Liver (tissue), 9 donors: ENCODE results near the gene TYMS. TPM values are rescaled to one million over a fixed set of nuclear protein-coding genes. Genes with fewer than 3 reads are reported as not detected.

Experiments used
- DNase-seq: peaks from one replicate; pipeline ENCODE4 v3.0.0-alpha.2; 2017; ENCODE audit warnings: low spot score
- H3K27ac ChIP-seq, 2 donors: one replicate each; pipeline ENCODE4 v1.7.0; 2013; ENCODE audit warnings: inconsistent platforms in 2 of 2, low read length in 2 of 2, control low read depth in 1 of 2, low read depth in 1 of 2, mild to moderate bottlenecking in 1 of 2
- H3K27me3 ChIP-seq, 4 donors: one replicate each; pipeline versions ENCODE4 v1.6.1 to v1.7.0; 2013; ENCODE audit warnings: low read length in 3 of 4, inconsistent platforms in 1 of 4, mild to moderate bottlenecking in 1 of 4, moderate library complexity in 1 of 4; ENCODE audit not compliant: control insufficient read depth in 4 of 4, insufficient read depth in 4 of 4
- H3K36me3 ChIP-seq, 4 donors: one replicate each; pipeline versions ENCODE4 v1.6.1 to v1.7.0; 2013; ENCODE audit warnings: low read length in 3 of 4, mild to moderate bottlenecking in 3 of 4, low read depth in 1 of 4, moderate library complexity in 1 of 4; ENCODE audit not compliant: control insufficient read depth in 4 of 4, insufficient read depth in 3 of 4
- H3K4me1 ChIP-seq, 4 donors: one replicate each; pipeline versions ENCODE4 v1.6.1 to v1.7.0; 2013; ENCODE audit warnings: low read length in 3 of 4, mild to moderate bottlenecking in 3 of 4, moderate library complexity in 1 of 4; ENCODE audit not compliant: control insufficient read depth in 4 of 4, insufficient read depth in 4 of 4
- H3K4me3 ChIP-seq, 3 donors: one replicate each; pipeline versions ENCODE4 v1.6.1 to v1.7.0; 2013; ENCODE audit warnings: low read length in 3 of 3, control low read depth in 1 of 3, low read depth in 1 of 3, mild to moderate bottlenecking in 1 of 3
- H3K9ac ChIP-seq, 2 donors: one replicate each; pipeline ENCODE4 v1.7.0; 2013; ENCODE audit warnings: low read length in 2 of 2, mild to moderate bottlenecking in 2 of 2, moderate library complexity in 2 of 2, control low read depth in 1 of 2, low read depth in 1 of 2
- H3K9me3 ChIP-seq, 4 donors: one replicate each; pipeline versions ENCODE4 v1.6.1 to v1.7.0; 2013; ENCODE audit warnings: low read length in 3 of 4; ENCODE audit not compliant: control insufficient read depth in 4 of 4
- ATF3 ChIP-seq: IDR thresholded peaks from 2 replicates; pipeline ENCODE4 v1.6.1; 2016; ENCODE audit warnings: antibody characterized with exemption
- CTCF ChIP-seq: fragments of 150-350 bp; IDR thresholded peaks from 2 replicates; pipeline ENCODE4 v1.5.1; 2017; ENCODE audit warnings: improper control_type of control experiment, low read depth, low read length; ENCODE audit not compliant: missing input control
- EGR1 ChIP-seq, 2 donors: IDR thresholded peaks; 2 replicates each; pipeline ENCODE4 v1.6.1; 2016 to 2018; ENCODE audit warnings: antibody characterized with exemption in 2 of 2, low read depth in 2 of 2
- FOXA1 ChIP-seq: IDR thresholded peaks from 2 replicates; pipeline ENCODE4 v1.6.1; 2016; ENCODE audit warnings: antibody characterized with exemption
- FOXA2 ChIP-seq: IDR thresholded peaks from 2 replicates; pipeline ENCODE4 v1.6.1; 2016; ENCODE audit warnings: antibody characterized with exemption
- GABPA ChIP-seq, 2 donors: IDR thresholded peaks in 1 of 2; conservative IDR thresholded peaks in 1 of 2; 2 replicates each; pipeline ENCODE4 v1.6.1; 2016; ENCODE audit warnings: antibody characterized with exemption in 2 of 2, mild to moderate bottlenecking in 1 of 2, moderate library complexity in 1 of 2
- HNF4A ChIP-seq, 2 donors: conservative IDR thresholded peaks; 2 replicates each; pipeline ENCODE4 v1.6.1; 2016; ENCODE audit warnings: antibody characterized with exemption in 2 of 2, mild to moderate bottlenecking in 2 of 2
- HNF4G ChIP-seq: IDR thresholded peaks from 2 replicates; pipeline ENCODE4 v1.6.1; 2016; ENCODE audit warnings: antibody characterized with exemption
- JUND ChIP-seq, 2 donors: IDR thresholded peaks; 2 replicates each; pipeline ENCODE4 v1.6.1; 2016; ENCODE audit warnings: antibody characterized with exemption in 2 of 2
- MAX ChIP-seq: IDR thresholded peaks from 2 replicates; pipeline ENCODE4 v1.6.1; 2016; ENCODE audit warnings: antibody characterized with exemption
- NR2F2 ChIP-seq: IDR thresholded peaks from 2 replicates; pipeline ENCODE4 v1.6.1; 2016; ENCODE audit warnings: antibody characterized with exemption
- RAD21 ChIP-seq, 2 donors: IDR thresholded peaks; 2 replicates each; pipeline ENCODE4 v1.6.1; 2016; ENCODE audit warnings: antibody characterized with exemption in 2 of 2, mild to moderate bottlenecking in 2 of 2
- RXRA ChIP-seq, 2 donors: IDR thresholded peaks; 2 replicates each; pipeline ENCODE4 v1.6.1; 2017 to 2018; ENCODE audit warnings: antibody characterized with exemption in 2 of 2, mild to moderate bottlenecking in 1 of 2
- SP1 ChIP-seq: IDR thresholded peaks from 2 replicates; pipeline ENCODE4 v1.6.1; 2018; ENCODE audit warnings: antibody characterized with exemption, mild to moderate bottlenecking
- TAF1 ChIP-seq: conservative IDR thresholded peaks from 2 replicates; pipeline ENCODE4 v1.6.1; 2016; ENCODE audit warnings: antibody characterized with exemption, mild to moderate bottlenecking
- YY1 ChIP-seq: IDR thresholded peaks from 2 replicates; pipeline ENCODE4 v1.6.1; 2016; ENCODE audit warnings: antibody characterized with exemption, mild to moderate bottlenecking
- WGBS: extraction: QIAGEN DNeasy Blood & Tissue Kit; methylation state at CpG from one replicate; pipeline ENCODE4 v1.1.7; 2013; 5-methylcytosine and 5-hydroxymethylcytosine counted together
- polyA plus RNA-seq, 2 donors: library from polyadenylated mRNA; stranded (reverse) in 1 of 2; unstranded in 1 of 2; fragments of 200-250 nt in 1 of 2; fragments of >200 nt in 1 of 2; fragmentation: Nextera tagmentation in 1 of 2; extraction: Ambion mirVana in 1 of 2; gene quantifications; one replicate each; pipeline versions ENCODE4 v1.2.1 to v1.2.3, GENCODE V29; 2013 to 2015
- total RNA-seq, 2 donors: library from RNA; depleted of rRNA; stranded (reverse); fragments of >200 nt; gene quantifications; one replicate each; pipeline ENCODE4 v1.2.3, GENCODE V29; 2014
- TF ChIP-seq, protein P1 (sequence below): IDR thresholded peaks from 2 replicates; pipeline ENCODE4 v1.6.1; 2016; ENCODE audit warnings: antibody characterized with exemption, mild to moderate bottlenecking
- TF ChIP-seq, protein P2 (sequence below): IDR thresholded peaks from 2 replicates; pipeline ENCODE4 v1.6.1; 2016; ENCODE audit warnings: antibody characterized with exemption
- donor health status: healthy.
- donor health status: healthy.
- donor health status: healthy.
- donor health status: healthy.
- donor health status: healthy.

Gene TYMS
- total and polyA plus RNA-seq, 4 donors, result 0.25 to 77.4 (median 5.3) TPM

GRCh38 chr18:713135-713490 is 55.7 kb downstream of the TYMS start:
- peak overlapping the region; percentile 75 to 99 for H3K27ac ChIP-seq
- 72% methylated on average over 23 of the region's 23 CpGs for whole genome bisulfite sequencing
- peak overlapping the region; percentile 52 to 79 (median 60) for H3K4me3 ChIP-seq

GRCh38 chr18:715626-716025 is 58.2 kb downstream of the TYMS start:
- peaks cover 0 to 13% (median 7%) of the 10 kb centered on the region in 4 donors for H3K4me1 ChIP-seq
- WGBS, result 94% methylated on average over 1 of the region's 1 CpG
- no peak overlapping the region for H3K27ac ChIP-seq
- no peaks in the 10 kb centered on the region for H3K27me3 ChIP-seq
- no peak overlapping the region for H3K9ac ChIP-seq
- no peaks in the 10 kb centered on the region for H3K36me3 ChIP-seq
- TF ChIP-seq JUND (IDR thresholded peaks at IDR 0.05) (no peak), CTCF (no peak), GABPA (IDR thresholded peaks at IDR 0.05 in 1 of 2, conservative IDR thresholded peaks at IDR 0.05 in 1 of 2) (no peak), HNF4A (conservative IDR thresholded peaks at IDR 0.05) (no peak), FOXA2 (no peak), SP1 (no peak), EGR1 (IDR thresholded peaks at IDR 0.05; ENCODE audit: low read depth in 2 of 2) (no peak), MAX (no peak), TAF1 (no peak), FOXA1 (no peak), RXRA (IDR thresholded peaks at IDR 0.05) (no peak), RAD21 (IDR thresholded peaks at IDR 0.05) (no peak), NR2F2 (no peak), ATF3 (no peak), YY1 (no peak), HNF4G (no peak)
- TF ChIP-seq, protein P1, sequence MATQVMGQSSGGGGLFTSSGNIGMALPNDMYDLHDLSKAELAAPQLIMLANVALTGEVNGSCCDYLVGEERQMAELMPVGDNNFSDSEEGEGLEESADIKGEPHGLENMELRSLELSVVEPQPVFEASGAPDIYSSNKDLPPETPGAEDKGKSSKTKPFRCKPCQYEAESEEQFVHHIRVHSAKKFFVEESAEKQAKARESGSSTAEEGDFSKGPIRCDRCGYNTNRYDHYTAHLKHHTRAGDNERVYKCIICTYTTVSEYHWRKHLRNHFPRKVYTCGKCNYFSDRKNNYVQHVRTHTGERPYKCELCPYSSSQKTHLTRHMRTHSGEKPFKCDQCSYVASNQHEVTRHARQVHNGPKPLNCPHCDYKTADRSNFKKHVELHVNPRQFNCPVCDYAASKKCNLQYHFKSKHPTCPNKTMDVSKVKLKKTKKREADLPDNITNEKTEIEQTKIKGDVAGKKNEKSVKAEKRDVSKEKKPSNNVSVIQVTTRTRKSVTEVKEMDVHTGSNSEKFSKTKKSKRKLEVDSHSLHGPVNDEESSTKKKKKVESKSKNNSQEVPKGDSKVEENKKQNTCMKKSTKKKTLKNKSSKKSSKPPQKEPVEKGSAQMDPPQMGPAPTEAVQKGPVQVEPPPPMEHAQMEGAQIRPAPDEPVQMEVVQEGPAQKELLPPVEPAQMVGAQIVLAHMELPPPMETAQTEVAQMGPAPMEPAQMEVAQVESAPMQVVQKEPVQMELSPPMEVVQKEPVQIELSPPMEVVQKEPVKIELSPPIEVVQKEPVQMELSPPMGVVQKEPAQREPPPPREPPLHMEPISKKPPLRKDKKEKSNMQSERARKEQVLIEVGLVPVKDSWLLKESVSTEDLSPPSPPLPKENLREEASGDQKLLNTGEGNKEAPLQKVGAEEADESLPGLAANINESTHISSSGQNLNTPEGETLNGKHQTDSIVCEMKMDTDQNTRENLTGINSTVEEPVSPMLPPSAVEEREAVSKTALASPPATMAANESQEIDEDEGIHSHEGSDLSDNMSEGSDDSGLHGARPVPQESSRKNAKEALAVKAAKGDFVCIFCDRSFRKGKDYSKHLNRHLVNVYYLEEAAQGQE, result no peak
- TF ChIP-seq, protein P2, sequence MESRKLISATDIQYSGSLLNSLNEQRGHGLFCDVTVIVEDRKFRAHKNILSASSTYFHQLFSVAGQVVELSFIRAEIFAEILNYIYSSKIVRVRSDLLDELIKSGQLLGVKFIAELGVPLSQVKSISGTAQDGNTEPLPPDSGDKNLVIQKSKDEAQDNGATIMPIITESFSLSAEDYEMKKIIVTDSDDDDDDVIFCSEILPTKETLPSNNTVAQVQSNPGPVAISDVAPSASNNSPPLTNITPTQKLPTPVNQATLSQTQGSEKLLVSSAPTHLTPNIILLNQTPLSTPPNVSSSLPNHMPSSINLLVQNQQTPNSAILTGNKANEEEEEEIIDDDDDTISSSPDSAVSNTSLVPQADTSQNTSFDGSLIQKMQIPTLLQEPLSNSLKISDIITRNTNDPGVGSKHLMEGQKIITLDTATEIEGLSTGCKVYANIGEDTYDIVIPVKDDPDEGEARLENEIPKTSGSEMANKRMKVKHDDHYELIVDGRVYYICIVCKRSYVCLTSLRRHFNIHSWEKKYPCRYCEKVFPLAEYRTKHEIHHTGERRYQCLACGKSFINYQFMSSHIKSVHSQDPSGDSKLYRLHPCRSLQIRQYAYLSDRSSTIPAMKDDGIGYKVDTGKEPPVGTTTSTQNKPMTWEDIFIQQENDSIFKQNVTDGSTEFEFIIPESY, result no peak
- no peak overlapping the region for H3K4me3 ChIP-seq
- no peak for DNase-seq
- H3K9me3 ChIP-seq, result no peaks in the 10 kb centered on the region

More at GRCh38 chr18:713135-713490, 55.7 kb downstream of the TYMS start:
- TF ChIP-seq NR2F2, result peak; percentile 34
- no peak for TF ChIP-seq SP1
- peak overlapping the region in 1 of 2 donors; percentile 74 for H3K9ac ChIP-seq
- no peak for DNase-seq
- H3K4me1 ChIP-seq, result peaks cover 0 to 13% (median 7%) of the 10 kb centered on the region in 4 donors
- H3K36me3 ChIP-seq, result peaks cover 0 to 4% (median 4%) of the 10 kb centered on the region in 4 donors
- H3K27me3 ChIP-seq, result no peaks in the 10 kb centered on the region
- H3K9me3 ChIP-seq, result no peaks in the 10 kb centered on the region
